Measurements from ENCODE around the gene PTGER2.
A peak's percentile ranks its signal among the peaks of the same experiment; 100 is the strongest.

Gene PTGER2

GRCh38 chr14:52313903-52314594 is at the start of gene PTGER2:
PTGER2 (plus strand) TSS chr14:52314312; CDS start chr14:52314549, 237 bp downstream.
- Mint-ChIP-seq H3K27me3 (ENCODE audit: low read depth) (peaks cover 5% of the 10 kb centered on the region), H3K36me3 (ENCODE audit: low read depth) (peaks cover 85% of the 10 kb centered on the region), H3K27ac (peak within 1 kb of the TSS; percentile 96), H3K9me3 (no peaks in the 10 kb centered on the region), H3K4me3 (peak within 1 kb of the TSS; percentile 98), H3K4me1 (ENCODE audit: low read depth) (peaks cover 45% of the 10 kb centered on the region)

GRCh38 chr14:52265253-52265652 is 48.9 kb upstream of the PTGER2 start:
- Mint-ChIP-seq H3K27ac (no peak overlapping the region), H3K9me3 (no peaks in the 10 kb centered on the region), H3K27me3 (ENCODE audit: low read depth) (peaks cover 54% of the 10 kb centered on the region), H3K36me3 (ENCODE audit: low read depth) (peaks cover 12% of the 10 kb centered on the region), H3K4me3 (peak overlapping the region; percentile 9), H3K4me1 (ENCODE audit: low read depth) (peaks cover 34% of the 10 kb centered on the region)

- Mint-ChIP-seq H3K4me3 (no peak overlapping the region), H3K36me3 (ENCODE audit: low read depth) (peaks cover 8% of the 10 kb centered on the region), H3K9me3 (no peaks in the 10 kb centered on the region), H3K4me1 (ENCODE audit: low read depth) (peaks cover 34% of the 10 kb centered on the region), H3K27ac (no peak overlapping the region), H3K27me3 (ENCODE audit: low read depth) (peaks cover 56% of the 10 kb centered on the region)
These were observed 47.9 kb upstream of the PTGER2 start for GRCh38 chr14:52266179-52266578.

- Mint-ChIP-seq H3K4me1 (ENCODE audit: low read depth) (peaks cover 34% of the 10 kb centered on the region), H3K36me3 (ENCODE audit: low read depth) (peaks cover 8% of the 10 kb centered on the region), H3K27me3 (ENCODE audit: low read depth) (peaks cover 60% of the 10 kb centered on the region), H3K4me3 (no peak overlapping the region), H3K9me3 (no peaks in the 10 kb centered on the region), H3K27ac (no peak overlapping the region)
These were observed 47.3 kb upstream of the PTGER2 start for GRCh38 chr14:52266782-52267181.

- no peak within 1 kb of the TSS for H3K27ac Mint-ChIP-seq
- H3K9me3 Mint-ChIP-seq: no peaks in the 10 kb centered on the region
- peaks cover 65% of the 10 kb centered on the region for H3K27me3 Mint-ChIP-seq (ENCODE audit: low read depth)
- H3K36me3 Mint-ChIP-seq (ENCODE audit: low read depth): peaks cover 8% of the 10 kb centered on the region
- peak within 1 kb of the TSS; percentile 83 for H3K4me3 Mint-ChIP-seq
- H3K4me1 Mint-ChIP-seq (ENCODE audit: low read depth): peaks cover 36% of the 10 kb centered on the region
These were observed 46.4 kb upstream of the PTGER2 start, which contains the start of gene PTGDR for GRCh38 chr14:52267501-52268278. PTGDR (plus strand) TSS chr14:52267698; CDS start chr14:52267815, 117 bp downstream.

- Mint-ChIP-seq H3K4me1 (ENCODE audit: low read depth) (peaks cover 36% of the 10 kb centered on the region), H3K27me3 (ENCODE audit: low read depth) (peaks cover 70% of the 10 kb centered on the region), H3K27ac (no peak overlapping the region), H3K36me3 (ENCODE audit: low read depth) (peaks cover 8% of the 10 kb centered on the region), H3K4me3 (peak overlapping the region; percentile 83), H3K9me3 (no peaks in the 10 kb centered on the region)
These were observed 45.6 kb upstream of the PTGER2 start for GRCh38 chr14:52268279-52269061.

- H3K4me1 Mint-ChIP-seq (ENCODE audit: low read depth): peaks cover 38% of the 10 kb centered on the region
- H3K4me3 Mint-ChIP-seq: peak overlapping the region; percentile 83
- peaks cover 76% of the 10 kb centered on the region for H3K27me3 Mint-ChIP-seq (ENCODE audit: low read depth)
- H3K27ac Mint-ChIP-seq: no peak overlapping the region
- H3K36me3 Mint-ChIP-seq (ENCODE audit: low read depth): peaks cover 8% of the 10 kb centered on the region
- no peaks in the 10 kb centered on the region for H3K9me3 Mint-ChIP-seq
These were observed 45.0 kb upstream of the PTGER2 start for GRCh38 chr14:52269100-52269499.

GRCh38 chr14:52269982-52270381 is 44.1 kb upstream of the PTGER2 start:
- peaks cover 9% of the 10 kb centered on the region for H3K36me3 Mint-ChIP-seq (ENCODE audit: low read depth)
- H3K4me1 Mint-ChIP-seq (ENCODE audit: low read depth): peaks cover 37% of the 10 kb centered on the region
- no peaks in the 10 kb centered on the region for H3K9me3 Mint-ChIP-seq
- no peak overlapping the region for H3K4me3 Mint-ChIP-seq
- no peak overlapping the region for H3K27ac Mint-ChIP-seq
- H3K27me3 Mint-ChIP-seq (ENCODE audit: low read depth): peaks cover 85% of the 10 kb centered on the region

- H3K4me3 Mint-ChIP-seq: no peak overlapping the region
- no peaks in the 10 kb centered on the region for H3K9me3 Mint-ChIP-seq
- H3K4me1 Mint-ChIP-seq (ENCODE audit: low read depth): peaks cover 28% of the 10 kb centered on the region
- H3K27ac Mint-ChIP-seq: no peak overlapping the region
- H3K36me3 Mint-ChIP-seq (ENCODE audit: low read depth): peaks cover 11% of the 10 kb centered on the region
- H3K27me3 Mint-ChIP-seq (ENCODE audit: low read depth): peaks cover 87% of the 10 kb centered on the region
These were observed 42.6 kb upstream of the PTGER2 start for GRCh38 chr14:52271538-52271937.

GRCh38 chr14:52272375-52272774 is 41.7 kb upstream of the PTGER2 start:
- peaks cover 21% of the 10 kb centered on the region for H3K4me1 Mint-ChIP-seq (ENCODE audit: low read depth)
- no peaks in the 10 kb centered on the region for H3K9me3 Mint-ChIP-seq
- peaks cover 85% of the 10 kb centered on the region for H3K27me3 Mint-ChIP-seq (ENCODE audit: low read depth)
- peaks cover 8% of the 10 kb centered on the region for H3K36me3 Mint-ChIP-seq (ENCODE audit: low read depth)
- no peak overlapping the region for H3K4me3 Mint-ChIP-seq
- H3K27ac Mint-ChIP-seq: no peak overlapping the region

GRCh38 chr14:52275372-52275771 is 38.7 kb upstream of the PTGER2 start:
- Mint-ChIP-seq H3K27me3 (ENCODE audit: low read depth) (peaks cover 65% of the 10 kb centered on the region), H3K4me1 (ENCODE audit: low read depth) (peaks cover 15% of the 10 kb centered on the region), H3K36me3 (ENCODE audit: low read depth) (peaks cover 7% of the 10 kb centered on the region), H3K4me3 (no peak overlapping the region), H3K27ac (no peak overlapping the region), H3K9me3 (no peaks in the 10 kb centered on the region)

- Mint-ChIP-seq H3K36me3 (ENCODE audit: low read depth) (peaks cover 14% of the 10 kb centered on the region), H3K27ac (no peak overlapping the region), H3K4me3 (no peak overlapping the region), H3K9me3 (no peaks in the 10 kb centered on the region), H3K4me1 (ENCODE audit: low read depth) (peaks cover 30% of the 10 kb centered on the region), H3K27me3 (ENCODE audit: low read depth) (peaks cover 58% of the 10 kb centered on the region)
These were observed 36.6 kb upstream of the PTGER2 start for GRCh38 chr14:52277552-52277951.

- Mint-ChIP-seq H3K4me1 (ENCODE audit: low read depth) (peaks cover 30% of the 10 kb centered on the region), H3K27me3 (ENCODE audit: low read depth) (peaks cover 48% of the 10 kb centered on the region), H3K9me3 (no peaks in the 10 kb centered on the region), H3K4me3 (no peak overlapping the region), H3K27ac (no peak overlapping the region), H3K36me3 (ENCODE audit: low read depth) (peaks cover 17% of the 10 kb centered on the region)
These were observed 34.7 kb upstream of the PTGER2 start for GRCh38 chr14:52279408-52279807.

- Mint-ChIP-seq H3K9me3 (no peaks in the 10 kb centered on the region), H3K4me3 (no peak overlapping the region), H3K27me3 (ENCODE audit: low read depth) (peaks cover 18% of the 10 kb centered on the region), H3K4me1 (ENCODE audit: low read depth) (peaks cover 51% of the 10 kb centered on the region), H3K36me3 (ENCODE audit: low read depth) (peaks cover 16% of the 10 kb centered on the region), H3K27ac (no peak overlapping the region)
These were observed 31.0 kb upstream of the PTGER2 start for GRCh38 chr14:52283099-52283498.

Measured in T-helper 1 cell treated with Interleukin-12 subunit alpha and Interleukin-12 subunit beta and Interleukin-4 antibody, amounts not matched to agents 30 μg/mL and 1 μg/mL, for 36 hours (primary cell).